ENCODE data around the gene ETNK1. TPM values are rescaled to one million over a fixed set of nuclear protein-coding genes. Genes with fewer than 3 reads are reported as not detected.

ETNK1 gene
- polyA plus RNA-seq, 2 donors = 8.2 to 21.8 TPM

GRCh38 chr12:22656376-22656775 lies 31.4 kb downstream of the ETNK1 start:
- H3K27ac ChIP-seq (ENCODE audit: low read depth in 2 of 2, low read length in 1 of 2) = no peak overlapping the region
- no peak overlapping the region for H3K4me3 ChIP-seq (ENCODE audit: low read depth in 1 of 2, low read length in 2 of 2)
- WGBS, 2 donors = 57 to 65% methylated on average over 5 of the region's 5 CpGs
- no peaks in the 10 kb centered on the region for H3K27me3 ChIP-seq (ENCODE audit: control insufficient read depth in 1 of 2, insufficient read depth in 2 of 2, low read length in 2 of 2)
- H3K4me1 ChIP-seq (ENCODE audit: control insufficient read depth in 2 of 2, insufficient read depth in 2 of 2, low read length in 1 of 2) = no peaks in the 10 kb centered on the region
- H3K36me3 ChIP-seq (ENCODE audit: control insufficient read depth in 2 of 2, insufficient read depth in 2 of 2, low read length in 1 of 2) = no peaks in the 10 kb centered on the region
- no peaks in the 10 kb centered on the region for H3K9me3 ChIP-seq (ENCODE audit: control insufficient read depth in 2 of 2, insufficient read depth in 1 of 2, low read depth in 1 of 2, low read length in 1 of 2)

- Histone ChIP-seq H3K4me1 (ENCODE audit: control insufficient read depth in 2 of 2, insufficient read depth in 2 of 2, low read length in 1 of 2) (no peaks in the 10 kb centered on the region), H3K36me3 (ENCODE audit: control insufficient read depth in 2 of 2, insufficient read depth in 2 of 2, low read length in 1 of 2) (no peaks in the 10 kb centered on the region), H3K27ac (ENCODE audit: low read depth in 2 of 2, low read length in 1 of 2) (no peak overlapping the region), H3K27me3 (ENCODE audit: control insufficient read depth in 1 of 2, insufficient read depth in 2 of 2, low read length in 2 of 2) (no peaks in the 10 kb centered on the region), H3K4me3 (ENCODE audit: low read depth in 1 of 2, low read length in 2 of 2) (no peak overlapping the region), H3K9me3 (ENCODE audit: control insufficient read depth in 2 of 2, insufficient read depth in 1 of 2, low read depth in 1 of 2, low read length in 1 of 2) (no peaks in the 10 kb centered on the region)
- 53 to 81% methylated on average over 1 of the region's 1 CpG for whole genome bisulfite sequencing, 2 donors
These were observed 31.9 kb downstream of the ETNK1 start for GRCh38 chr12:22656831-22657230.

GRCh38 chr12:22657538-22657937 lies 32.6 kb downstream of the ETNK1 start:
- no peaks in the 10 kb centered on the region for H3K9me3 ChIP-seq (ENCODE audit: control insufficient read depth in 2 of 2, insufficient read depth in 1 of 2, low read depth in 1 of 2, low read length in 1 of 2)
- no peak overlapping the region for H3K4me3 ChIP-seq (ENCODE audit: low read depth in 1 of 2, low read length in 2 of 2)
- H3K4me1 ChIP-seq (ENCODE audit: control insufficient read depth in 2 of 2, insufficient read depth in 2 of 2, low read length in 1 of 2) = no peaks in the 10 kb centered on the region
- no peaks in the 10 kb centered on the region for H3K27me3 ChIP-seq (ENCODE audit: control insufficient read depth in 1 of 2, insufficient read depth in 2 of 2, low read length in 2 of 2)
- no peaks in the 10 kb centered on the region for H3K36me3 ChIP-seq (ENCODE audit: control insufficient read depth in 2 of 2, insufficient read depth in 2 of 2, low read length in 1 of 2)
- H3K27ac ChIP-seq (ENCODE audit: low read depth in 2 of 2, low read length in 1 of 2) = no peak overlapping the region
- WGBS, 2 donors = 74 to 78% methylated on average over 1 of the region's 1 CpG

DNA sequence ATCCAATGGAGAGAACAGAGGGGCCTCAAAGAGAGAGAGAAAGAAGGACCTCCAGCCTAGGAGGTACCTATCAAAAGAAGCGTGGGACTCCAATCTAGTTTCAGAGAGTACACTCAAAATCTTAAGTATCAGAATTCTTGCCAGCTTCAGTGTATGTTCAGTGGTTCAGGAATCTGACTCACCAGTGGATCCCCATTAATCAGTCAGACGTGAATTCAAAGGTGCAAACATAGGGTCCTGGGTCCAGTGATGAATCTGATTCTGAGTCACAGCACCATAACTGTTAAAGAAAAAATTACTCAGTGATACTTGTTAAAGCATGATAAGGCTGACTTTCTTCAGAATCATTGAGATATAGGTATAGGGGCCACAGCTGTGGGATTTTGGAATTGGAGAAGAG lies 33.2 kb downstream of the ETNK1 start:
- Histone ChIP-seq H3K4me1 (ENCODE audit: control insufficient read depth in 2 of 2, insufficient read depth in 2 of 2, low read length in 1 of 2) (no peaks in the 10 kb centered on the region), H3K27ac (ENCODE audit: low read depth in 2 of 2, low read length in 1 of 2) (no peak overlapping the region)

GRCh38 chr12:22662356-22662755 lies 37.4 kb downstream of the ETNK1 start:
- H3K36me3 ChIP-seq (ENCODE audit: control insufficient read depth in 2 of 2, insufficient read depth in 2 of 2, low read length in 1 of 2) = peaks cover 0 to 2% of the 10 kb centered on the region in 2 donors
- 89 to 95% methylated on average over 1 of the region's 1 CpG for WGBS, 2 donors
- no peaks in the 10 kb centered on the region for H3K4me1 ChIP-seq (ENCODE audit: control insufficient read depth in 2 of 2, insufficient read depth in 2 of 2, low read length in 1 of 2)
- H3K9me3 ChIP-seq (ENCODE audit: control insufficient read depth in 2 of 2, insufficient read depth in 1 of 2, low read depth in 1 of 2, low read length in 1 of 2) = no peaks in the 10 kb centered on the region
- no peaks in the 10 kb centered on the region for H3K27me3 ChIP-seq (ENCODE audit: control insufficient read depth in 1 of 2, insufficient read depth in 2 of 2, low read length in 2 of 2)
- H3K4me3 ChIP-seq (ENCODE audit: low read depth in 1 of 2, low read length in 2 of 2) = no peak overlapping the region
- no peak overlapping the region for H3K27ac ChIP-seq (ENCODE audit: low read depth in 2 of 2, low read length in 1 of 2)

More for the DNA sequence above, 33.2 kb downstream of the ETNK1 start:
- Histone ChIP-seq H3K27me3 (ENCODE audit: control insufficient read depth in 1 of 2, insufficient read depth in 2 of 2, low read length in 2 of 2) (no peaks in the 10 kb centered on the region), H3K9me3 (ENCODE audit: control insufficient read depth in 2 of 2, insufficient read depth in 1 of 2, low read depth in 1 of 2, low read length in 1 of 2) (no peaks in the 10 kb centered on the region), H3K36me3 (ENCODE audit: control insufficient read depth in 2 of 2, insufficient read depth in 2 of 2, low read length in 1 of 2) (no peaks in the 10 kb centered on the region), H3K4me3 (ENCODE audit: low read depth in 1 of 2, low read length in 2 of 2) (no peak overlapping the region)
- WGBS, 2 donors = 47 to 63% methylated on average over 2 of the region's 2 CpGs

DNA sequence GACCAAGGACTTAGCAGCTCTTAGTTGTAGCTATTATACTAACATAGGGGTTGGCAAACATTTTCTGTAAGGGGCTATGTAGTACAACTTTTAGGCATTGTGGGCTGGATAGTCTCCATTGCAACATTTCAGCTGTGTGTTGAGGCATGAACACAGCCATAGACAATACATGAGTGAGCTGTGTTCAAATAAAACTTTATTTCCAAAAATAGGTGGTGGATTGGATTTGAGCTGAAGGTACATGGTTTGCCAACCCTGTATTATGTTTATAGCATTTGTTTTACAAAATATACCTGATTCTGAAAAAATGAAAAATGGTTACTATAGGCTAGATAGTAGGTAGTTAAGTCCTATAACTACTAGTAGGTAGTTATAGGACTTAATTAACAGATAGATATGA lies 40.5 kb downstream of the ETNK1 start:
- Histone ChIP-seq H3K4me1 (ENCODE audit: control insufficient read depth in 2 of 2, insufficient read depth in 2 of 2, low read length in 1 of 2) (no peaks in the 10 kb centered on the region), H3K9me3 (ENCODE audit: control insufficient read depth in 2 of 2, insufficient read depth in 1 of 2, low read depth in 1 of 2, low read length in 1 of 2) (no peaks in the 10 kb centered on the region), H3K36me3 (ENCODE audit: control insufficient read depth in 2 of 2, insufficient read depth in 2 of 2, low read length in 1 of 2) (peaks cover 0 to 2% of the 10 kb centered on the region in 2 donors), H3K27ac (ENCODE audit: low read depth in 2 of 2, low read length in 1 of 2) (no peak overlapping the region), H3K27me3 (ENCODE audit: control insufficient read depth in 1 of 2, insufficient read depth in 2 of 2, low read length in 2 of 2) (no peaks in the 10 kb centered on the region), H3K4me3 (ENCODE audit: low read depth in 1 of 2, low read length in 2 of 2) (no peak overlapping the region)

GRCh38 chr12:22667122-22667521 lies 42.2 kb downstream of the ETNK1 start:
- no peaks in the 10 kb centered on the region for H3K27me3 ChIP-seq (ENCODE audit: control insufficient read depth in 1 of 2, insufficient read depth in 2 of 2, low read length in 2 of 2)
- H3K9me3 ChIP-seq (ENCODE audit: control insufficient read depth in 2 of 2, insufficient read depth in 1 of 2, low read depth in 1 of 2, low read length in 1 of 2) = no peaks in the 10 kb centered on the region
- no peaks in the 10 kb centered on the region for H3K4me1 ChIP-seq (ENCODE audit: control insufficient read depth in 2 of 2, insufficient read depth in 2 of 2, low read length in 1 of 2)
- peaks cover 0 to 2% of the 10 kb centered on the region in 2 donors for H3K36me3 ChIP-seq (ENCODE audit: control insufficient read depth in 2 of 2, insufficient read depth in 2 of 2, low read length in 1 of 2)
- H3K27ac ChIP-seq (ENCODE audit: low read depth in 2 of 2, low read length in 1 of 2) = no peak overlapping the region
- WGBS, 2 donors = 0 to 59% methylated on average over 1 of the region's 1 CpG
- no peak overlapping the region for H3K4me3 ChIP-seq (ENCODE audit: low read depth in 1 of 2, low read length in 2 of 2)

- WGBS, 2 donors = 96 to 97% methylated on average over 6 of the region's 6 CpGs
- no peak overlapping the region for H3K4me3 ChIP-seq (ENCODE audit: low read depth in 1 of 2, low read length in 2 of 2)
- H3K9me3 ChIP-seq (ENCODE audit: control insufficient read depth in 2 of 2, insufficient read depth in 1 of 2, low read depth in 1 of 2, low read length in 1 of 2) = no peaks in the 10 kb centered on the region
- peaks cover 0 to 2% of the 10 kb centered on the region in 2 donors for H3K36me3 ChIP-seq (ENCODE audit: control insufficient read depth in 2 of 2, insufficient read depth in 2 of 2, low read length in 1 of 2)
- no peaks in the 10 kb centered on the region for H3K27me3 ChIP-seq (ENCODE audit: control insufficient read depth in 1 of 2, insufficient read depth in 2 of 2, low read length in 2 of 2)
- no peaks in the 10 kb centered on the region for H3K4me1 ChIP-seq (ENCODE audit: control insufficient read depth in 2 of 2, insufficient read depth in 2 of 2, low read length in 1 of 2)
- no peak overlapping the region for H3K27ac ChIP-seq (ENCODE audit: low read depth in 2 of 2, low read length in 1 of 2)
These were observed 43.5 kb downstream of the ETNK1 start for GRCh38 chr12:22668441-22668840.

DNA sequence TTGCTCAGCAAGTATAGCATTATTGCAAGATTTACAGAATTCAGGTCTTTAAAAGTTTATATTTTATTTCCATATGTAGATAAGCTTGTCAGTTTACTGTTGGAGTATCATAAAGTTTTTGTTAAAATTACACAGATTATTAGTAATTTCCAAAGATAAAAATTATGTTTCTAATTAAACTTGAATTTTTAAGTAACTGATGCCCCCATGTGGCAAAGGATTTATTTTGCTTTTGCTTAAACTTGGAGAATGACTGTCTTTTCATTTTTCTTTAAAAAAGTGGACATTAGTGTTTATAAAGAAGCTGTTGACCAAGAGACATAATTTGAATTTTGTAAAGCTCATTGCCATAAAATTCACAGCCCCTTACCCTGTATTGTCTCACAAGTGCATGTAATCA lies 45.8 kb downstream of the ETNK1 start:
- H3K27me3 ChIP-seq (ENCODE audit: control insufficient read depth in 1 of 2, insufficient read depth in 2 of 2, low read length in 2 of 2) = no peaks in the 10 kb centered on the region
- H3K4me3 ChIP-seq (ENCODE audit: low read depth in 1 of 2, low read length in 2 of 2) = no peak overlapping the region
- peaks cover 2 to 4% of the 10 kb centered on the region in 2 donors for H3K36me3 ChIP-seq (ENCODE audit: control insufficient read depth in 2 of 2, insufficient read depth in 2 of 2, low read length in 1 of 2)
- H3K27ac ChIP-seq (ENCODE audit: low read depth in 2 of 2, low read length in 1 of 2) = no peak overlapping the region
- H3K4me1 ChIP-seq (ENCODE audit: control insufficient read depth in 2 of 2, insufficient read depth in 2 of 2, low read length in 1 of 2) = no peaks in the 10 kb centered on the region
- H3K9me3 ChIP-seq (ENCODE audit: control insufficient read depth in 2 of 2, insufficient read depth in 1 of 2, low read depth in 1 of 2, low read length in 1 of 2) = no peaks in the 10 kb centered on the region

- H3K9me3 ChIP-seq (ENCODE audit: control insufficient read depth in 2 of 2, insufficient read depth in 1 of 2, low read depth in 1 of 2, low read length in 1 of 2) = no peaks in the 10 kb centered on the region
- WGBS, 2 donors = 81 to 82% methylated on average over 3 of the region's 3 CpGs
- H3K27me3 ChIP-seq (ENCODE audit: control insufficient read depth in 1 of 2, insufficient read depth in 2 of 2, low read length in 2 of 2) = no peaks in the 10 kb centered on the region
- no peak overlapping the region for H3K4me3 ChIP-seq (ENCODE audit: low read depth in 1 of 2, low read length in 2 of 2)
- H3K36me3 ChIP-seq (ENCODE audit: control insufficient read depth in 2 of 2, insufficient read depth in 2 of 2, low read length in 1 of 2) = peaks cover 0 to 4% of the 10 kb centered on the region in 2 donors
- H3K27ac ChIP-seq (ENCODE audit: low read depth in 2 of 2, low read length in 1 of 2) = no peak overlapping the region
- H3K4me1 ChIP-seq (ENCODE audit: control insufficient read depth in 2 of 2, insufficient read depth in 2 of 2, low read length in 1 of 2) = no peaks in the 10 kb centered on the region
These were observed 48.0 kb downstream of the ETNK1 start for GRCh38 chr12:22672951-22673350.
